H9 (cell line): ENCODE results near the gene DACH1. TPM values are rescaled to one million over a fixed set of nuclear protein-coding genes. Genes with fewer than 3 reads are reported as not detected.

Experiments used
- DNase-seq: peaks from one replicate; pipeline ENCODE4 v3.0.0-alpha.2; 2017
- H2AFZ ChIP-seq: one replicate; pipeline ENCODE4 v1.6.1; 2013; ENCODE audit warnings: mild to moderate bottlenecking, low read length, control low read depth, moderate library complexity
- H2AK5ac ChIP-seq: 2 replicates; pipeline ENCODE4 v1.6.1; 2013; ENCODE audit warnings: low read length, control low read depth, mixed read lengths; ENCODE audit not compliant: insufficient read length
- H2BK120ac ChIP-seq: one replicate; pipeline ENCODE4 v1.6.1; 2013; ENCODE audit warnings: low read depth, mild to moderate bottlenecking, low read length, control low read depth, inconsistent platforms; ENCODE audit not compliant: poor library complexity, severe bottlenecking
- H2BK12ac ChIP-seq: 2 replicates; pipeline ENCODE4 v1.6.1; 2013; ENCODE audit warnings: low read length, control low read depth, mixed read lengths, low read depth; ENCODE audit not compliant: insufficient read length
- H2BK15ac ChIP-seq: 2 replicates; pipeline ENCODE4 v1.6.1; 2013; ENCODE audit warnings: low read depth, low read length, control low read depth
- H2BK20ac ChIP-seq: one replicate; pipeline ENCODE4 v1.6.1; 2013; ENCODE audit warnings: low read depth, mild to moderate bottlenecking, low read length, control low read depth, inconsistent platforms; ENCODE audit not compliant: poor library complexity, severe bottlenecking
- H2BK5ac ChIP-seq: 2 replicates; pipeline ENCODE4 v1.6.1; 2013; ENCODE audit warnings: low read length, control low read depth, mixed read lengths; ENCODE audit not compliant: insufficient read length
- H3K14ac ChIP-seq: 2 replicates; pipeline ENCODE4 v1.6.1; 2013; ENCODE audit warnings: low read length, control low read depth; ENCODE audit not compliant: insufficient read depth
- H3K18ac ChIP-seq: 2 replicates; pipeline ENCODE4 v1.6.1; 2013; ENCODE audit warnings: low read depth, mild to moderate bottlenecking, mixed read lengths, low read length, control low read depth; ENCODE audit not compliant: insufficient read length
- H3K23ac ChIP-seq: 2 replicates; pipeline ENCODE4 v1.6.1; 2013; ENCODE audit warnings: low read length, control low read depth, mixed read lengths, low read depth; ENCODE audit not compliant: insufficient read length
- H3K23me2 ChIP-seq: 2 replicates; pipeline ENCODE4 v1.6.1; 2013; ENCODE audit warnings: low read depth, mild to moderate bottlenecking, mixed read lengths, low read length, control low read depth; ENCODE audit not compliant: insufficient read length, poor library complexity, severe bottlenecking
- H3K27ac ChIP-seq: 2 replicates; pipeline ENCODE4 v1.5.1; 2013; ENCODE audit warnings: low read length, control low read depth, mixed read lengths, low read depth; ENCODE audit not compliant: insufficient read length
- H3K27me3 ChIP-seq: 2 replicates; pipeline ENCODE4 v1.6.1; 2013; ENCODE audit warnings: low read length, control low read depth, inconsistent platforms; ENCODE audit not compliant: insufficient read depth
- H3K4ac ChIP-seq: 2 replicates; pipeline ENCODE4 v1.6.1; 2013; ENCODE audit warnings: low read depth, mild to moderate bottlenecking, control low read depth, inconsistent platforms, low read length, moderate library complexity
- H3K4me1 ChIP-seq: 2 replicates; pipeline ENCODE4 v1.6.1; 2013; ENCODE audit warnings: low read length, control low read depth, inconsistent platforms; ENCODE audit not compliant: insufficient read depth
- H3K4me2 ChIP-seq: 2 replicates; pipeline ENCODE4 v1.6.1; 2013; ENCODE audit warnings: low read length, control low read depth, mixed read lengths; ENCODE audit not compliant: insufficient read length, insufficient read depth
- H3K56ac ChIP-seq: 2 replicates; pipeline ENCODE4 v1.6.1; 2013; ENCODE audit warnings: low read depth, mild to moderate bottlenecking, mixed read lengths, low read length, control low read depth; ENCODE audit not compliant: insufficient read length
- H3K79me1 ChIP-seq: 2 replicates; pipeline ENCODE4 v1.6.1; 2013; ENCODE audit warnings: low read depth, mild to moderate bottlenecking, moderate library complexity, low read length, control low read depth, inconsistent platforms; ENCODE audit not compliant: insufficient read depth, poor library complexity, severe bottlenecking
- H3K79me2 ChIP-seq: 2 replicates; pipeline ENCODE4 v1.6.1; 2013; ENCODE audit warnings: low read length, control low read depth, inconsistent platforms; ENCODE audit not compliant: insufficient read depth
- H3K9ac ChIP-seq: 2 replicates; pipeline ENCODE4 v1.6.1; 2013; ENCODE audit warnings: low read length, control low read depth, mixed read lengths; ENCODE audit not compliant: insufficient read length; ENCODE audit errors: extremely low read depth
- H3K9me3 ChIP-seq: one replicate; pipeline ENCODE4 v1.6.1; 2013; ENCODE audit warnings: low read depth, low read length, inconsistent platforms; ENCODE audit not compliant: control insufficient read depth
- H3T11ph ChIP-seq: one replicate; pipeline ENCODE4 v1.6.1; 2013; ENCODE audit warnings: mild to moderate bottlenecking, low read length, control low read depth, inconsistent platforms
- H4K20me1 ChIP-seq: one replicate; pipeline ENCODE4 v1.6.1; 2013; ENCODE audit not compliant: control insufficient read depth, insufficient read length, insufficient read depth
- H4K5ac ChIP-seq: 2 replicates; pipeline ENCODE4 v1.6.1; 2013; ENCODE audit warnings: low read depth, mild to moderate bottlenecking, mixed read lengths, low read length, control low read depth; ENCODE audit not compliant: insufficient read length
- H4K8ac ChIP-seq: replicated peaks from 2 replicates; pipeline ENCODE4 v1.6.1; 2013; ENCODE audit warnings: low read length, control low read depth, mixed read lengths, low read depth; ENCODE audit not compliant: insufficient read length
- H4K91ac ChIP-seq: 2 replicates; pipeline ENCODE4 v1.6.1; 2013; ENCODE audit warnings: low read depth, mild to moderate bottlenecking, moderate library complexity, mixed read lengths, low read length, control low read depth; ENCODE audit not compliant: insufficient read length
- H3K27ac Mint-ChIP-seq, 3 experiments: 2 replicates in 2 of 3; 3 replicates in 1 of 3; pipeline ENCODE4 v1.8.0; 2020 to 2021; ENCODE audit warnings: mixed read lengths in 3 of 3, mild to moderate bottlenecking in 1 of 3, moderate library complexity in 1 of 3
- H3K27me3 Mint-ChIP-seq: 2 replicates; pipeline ENCODE4 v1.8.0; 2021; ENCODE audit warnings: low read depth, mild to moderate bottlenecking, moderate library complexity, mixed read lengths
- H3K36me3 Mint-ChIP-seq, 3 experiments: 2 replicates in 2 of 3; 3 replicates in 1 of 3; pipeline ENCODE4 v1.8.0; 2020 to 2021; ENCODE audit warnings: low read depth in 3 of 3, mixed read lengths in 3 of 3; ENCODE audit not compliant: insufficient read depth in 1 of 3
- H3K4me1 Mint-ChIP-seq, 2 experiments: 2 replicates each; pipeline ENCODE4 v1.8.0; 2020; ENCODE audit warnings: mixed read lengths in 2 of 2
- H3K4me3 Mint-ChIP-seq, 2 experiments: 2 replicates in 1 of 2; 3 replicates in 1 of 2; pipeline ENCODE4 v1.8.0; 2020 to 2021; ENCODE audit warnings: mild to moderate bottlenecking in 2 of 2, mixed read lengths in 2 of 2, moderate library complexity in 1 of 2
- H3K9me3 Mint-ChIP-seq, 2 experiments: 2 replicates in 1 of 2; 3 replicates in 1 of 2; pipeline ENCODE4 v1.8.0; 2020; ENCODE audit warnings: mild to moderate bottlenecking in 2 of 2, mixed read lengths in 2 of 2, moderate library complexity in 1 of 2
- CTCF ChIP-seq: fragments of 200-600 bp; sonication (generic); conservative IDR thresholded peaks from 3 replicates; pipeline ENCODE4 v1.8.0; 2021; ENCODE audit warnings: antibody characterized with exemption, mild to moderate bottlenecking
- WGBS: extraction: QIAGEN DNeasy Blood & Tissue Kit; methylation state at CpG from one replicate; pipeline ENCODE4 v1.1.7; 2013; ENCODE audit warnings: missing lambda C conversion rate, low lambda C conversion rate, mixed read lengths; ENCODE audit not compliant: insufficient read length; ENCODE audit errors: extremely low coverage; 5-methylcytosine and 5-hydroxymethylcytosine counted together
- total RNA-seq: library from RNA; stranded (reverse); gene quantifications from 2 replicates; pipeline ENCODE4 v1.2.1, GENCODE V29; 2021

DACH1 gene
- total RNA-seq, 1 experiment from 2014 or later = not detected

- H3K9me3 ChIP-seq = no peaks in the 10 kb centered on the region
- Mint-ChIP-seq H3K9me3 (no peaks in the 10 kb centered on the region), H3K4me3 (no peak overlapping the region), H3K27ac (no peak overlapping the region), H3K4me1 (peaks cover 13 to 22% of the 10 kb centered on the region in 2 experiments), H3K27me3 (no peaks in the 10 kb centered on the region), H3K36me3 (no peaks in the 10 kb centered on the region)
- no peak overlapping the region for H4K91ac ChIP-seq
- no peak overlapping the region for H3K23ac ChIP-seq
- H2BK20ac ChIP-seq = no peak overlapping the region
- WGBS = no CpG with 5 or more reads among the region's 3 CpGs
- H3K18ac ChIP-seq = no peak overlapping the region
- H4K5ac ChIP-seq = no peak overlapping the region
- DNase-seq = no peak
- no peak overlapping the region for H3K56ac ChIP-seq
- TF ChIP-seq CTCF = no peak
- H3K9ac ChIP-seq = no peak overlapping the region
- H3K27me3 ChIP-seq = no peaks in the 10 kb centered on the region
- no peak overlapping the region for H4K8ac ChIP-seq
- no peak overlapping the region for H2BK5ac ChIP-seq
- H3K79me1 ChIP-seq = no peaks in the 10 kb centered on the region
- H2BK12ac ChIP-seq = no peak overlapping the region
- H3K4me2 ChIP-seq = no peak overlapping the region
- no peaks in the 10 kb centered on the region for H4K20me1 ChIP-seq
- no peak overlapping the region for H2AK5ac ChIP-seq
- H2BK15ac ChIP-seq = no peak overlapping the region
- no peaks in the 10 kb centered on the region for H3K79me2 ChIP-seq
- no peak overlapping the region for H2AFZ ChIP-seq
- no peak overlapping the region for H3K27ac ChIP-seq
- H3K4me1 ChIP-seq = no peaks in the 10 kb centered on the region; the same call in 1 of the 2 replicates
- H3K14ac ChIP-seq = no peak overlapping the region
- H3K23me2 ChIP-seq = no peaks in the 10 kb centered on the region
- H3K4ac ChIP-seq = no peak overlapping the region
- no peak overlapping the region for H2BK120ac ChIP-seq
- no peak overlapping the region for H3T11ph ChIP-seq
Observed at GRCh38 chr13:71629167-71629566, 237.8 kb downstream of the DACH1 start.
